Heart right ventricle (tissue), 16 donors: ENCODE measurements around the gene OPN4. TPM values are rescaled to one million over a fixed set of nuclear protein-coding genes. Genes with fewer than 3 reads are reported as not detected.

ENCODE experiments used
- ATAC-seq, 8 donors: fragments of 200-7000 bp; cut with Tn5 transposase; one replicate each; pipeline ENCODE4 v1.9.1; 2020; ENCODE audit warnings: mild to moderate bottlenecking in 8 of 8, moderate library complexity in 8 of 8, moderate number of reproducible peaks in 1 of 8
- DNase-seq, 2 donors: peaks; one replicate each; pipeline ENCODE4 v3.0.0-alpha.2; 2020
- H3K27ac ChIP-seq, 10 donors: fragments of 200-600 bp; sonication (generic) in 2 of 10; one replicate each; pipeline versions ENCODE4 v1.5.0 to v1.8.0; 2020 to 2022; ENCODE audit warnings: mild to moderate bottlenecking in 3 of 10
- H3K27me3 ChIP-seq, 7 donors: fragments of 200-600 bp; one replicate each; pipeline ENCODE4 v1.8.0; 2021 to 2022; ENCODE audit warnings: mild to moderate bottlenecking in 2 of 7
- H3K36me3 ChIP-seq, 9 donors: fragments of 200-600 bp; sonication (generic) in 1 of 9; one replicate each; pipeline versions ENCODE4 v1.5.0 to v1.8.0; 2020 to 2022; ENCODE audit warnings: mild to moderate bottlenecking in 2 of 9
- H3K4me1 ChIP-seq, 9 donors: fragments of 200-600 bp; sonication (generic) in 1 of 9; one replicate each; pipeline versions ENCODE4 v1.5.0 to v1.8.0; 2020 to 2022; ENCODE audit warnings: mild to moderate bottlenecking in 4 of 9
- H3K4me3 ChIP-seq, 10 donors: fragments of 200-600 bp; sonication (generic) in 2 of 10; one replicate each; pipeline versions ENCODE4 v1.5.0 to v1.8.0; 2020 to 2022; ENCODE audit warnings: mild to moderate bottlenecking in 7 of 10, moderate library complexity in 2 of 10
- H3K9me3 ChIP-seq, 11 donors: fragments of 200-600 bp in 10 of 11; sonication (generic) in 2 of 11; one replicate each; pipeline versions ENCODE4 v1.5.0 to v1.8.0; 2013 to 2022; ENCODE audit warnings: mild to moderate bottlenecking in 2 of 11, control low read depth in 1 of 11, moderate library complexity in 1 of 11
- CTCF ChIP-seq, 9 donors: fragments of 200-600 bp; sonication (generic) in 2 of 9; IDR thresholded peaks; one replicate each; pipeline versions ENCODE4 v1.5.0 to v1.8.0; 2021 to 2022; ENCODE audit warnings: antibody characterized with exemption in 9 of 9, mild to moderate bottlenecking in 5 of 9, moderate library complexity in 1 of 9
- whole genome bisulfite sequencing, 2 donors: extraction: QIAGEN DNeasy Blood & Tissue Kit; methylation state at CpG; one replicate each; pipeline ENCODE4 v1.1.7; 2013; ENCODE audit warnings: inconsistent platforms in 1 of 2; 5-methylcytosine and 5-hydroxymethylcytosine counted together
- intact Hi-C, 10 donors: fragments of 100-400 bp; cut with DNase I; formaldehyde crosslinking; loops; one replicate each; pipeline versions ENCODE4 v1.11.1 to v1.14.2; 2022
- polyA plus RNA-seq, 2 donors: library from polyadenylated mRNA; stranded (reverse); fragments of 200-250 nt; gene quantifications; one replicate each; pipeline ENCODE4 v1.2.3, GENCODE V29; 2013
- total RNA-seq, 10 donors: library from RNA; stranded (reverse); fragmentation: NEBNext Ultra II Directional in 3 of 10; extraction: Animal tissue kit (Norgen Biotek cat#: 25700) in 3 of 10; gene quantifications; one replicate each; pipeline versions ENCODE4 v1.2.1 to v1.2.4, GENCODE V29; 2021 to 2023
- donor health status: Arrhythmogenic right ventricular cardiomyopathy.
- donor health status: ischemic (EF 13 %, LVEDD 7.1; RV severe dilation, severe dysfunction).
- donor health status: healthy with polysubstance abuse.
- donor health status: DM: no; HTN: yes; CAD: no.
- donor health status: DM: no; HTN: no; CAD: no.
- donor health status: ischemic (EF 25% LVEDD 6.9; RV normal size, moderate dysfunction).
- donor health status: ischemic (EF 25% LVEDD 5.7; RV mildly dilated, moderate dysfunction).
- donor health status: healthy.
- donor health status: DM: yes; HTN: yes; CAD: no.
- donor health status: Ischemic cardiomyopathy.
- donor health status: ischemic (EF 35%, LVEDD 5.7; RV mildly dilated, moderate dysfunction).
- donor health status: nonischemic (EF 11% LVEDD 7.7; RV severe dilation, severe dysfunction).
- donor health status: DM: yes; HTN: yes; CAD: no.
- donor health status: PGD.
- donor health status: ischemic (EF 29% LVEDD 5.4; RV normal size, mild dysfunction).
- donor health status: nonischemic (EF 23%, LVEDD 6.1; RV moderate dilation, normal function).

Gene OPN4
- total and polyA plus RNA-seq, 12 donors, result 0.10 to 0.29 (median 0.26) TPM; not detected in 5

- 31 to 43% methylated on average over 10 of the region's 10 CpGs for WGBS, 2 donors
- peak overlapping the region in 9 of 10 donors; percentile 19 to 72 (median 54) for H3K4me3 ChIP-seq
- TF ChIP-seq CTCF (IDR thresholded peaks at IDR 0.05), result no peak
- ATAC-seq, result peak; percentile 10 to 34 (median 22)
- intact Hi-C loops, result no loop called here
- H3K36me3 ChIP-seq, result peaks cover 0 to 15% (median 0%) of the 10 kb centered on the region in 9 donors
- no peaks in the 10 kb centered on the region for H3K27me3 ChIP-seq
- peak; percentile 73 to 76 for DNase-seq
- peak overlapping the region; percentile 83 to 100 (median 96) for H3K27ac ChIP-seq
- H3K4me1 ChIP-seq, result peaks cover 3 to 66% (median 31%) of the 10 kb centered on the region in 9 donors
- no peaks in the 10 kb centered on the region for H3K9me3 ChIP-seq
Measured at GRCh38 chr10:86667421-86668181, 13.3 kb downstream of the OPN4 start.

GRCh38 chr10:86668297-86669165, 14.2 kb downstream of the OPN4 start, which contains the start of gene LDB3:
Gene LDB3 (plus strand): TSS chr10:86668511. CDS start chr10:86668692, 181 bp downstream.
- 39 to 43% methylated on average over 23 of the region's 23 CpGs for WGBS, 2 donors
- no peak for TF ChIP-seq CTCF (IDR thresholded peaks at IDR 0.05)
- H3K4me1 ChIP-seq, result peaks cover 3 to 66% (median 31%) of the 10 kb centered on the region in 9 donors

GRCh38 chr10:86670290-86670811, 16.0 kb downstream of the OPN4 start:
- Histone ChIP-seq H3K27ac (peak overlapping the region; percentile 83 to 100 (median 96)), H3K27me3 (no peaks in the 10 kb centered on the region), H3K36me3 (peaks cover 0 to 15% (median 0%) of the 10 kb centered on the region in 9 donors), H3K4me3 (peak overlapping the region; percentile 36 to 72 (median 64)), H3K9me3 (no peaks in the 10 kb centered on the region), H3K4me1 (peaks cover 0 to 66% (median 37%) of the 10 kb centered on the region in 9 donors)
- intact Hi-C loops, result no loop called here
- 37 to 54% methylated on average over 8 of the region's 8 CpGs for WGBS, 2 donors
- TF ChIP-seq CTCF (IDR thresholded peaks at IDR 0.05), result no peak
- no peak for DNase-seq
- peak in 6 of 8 donors; percentile 2 to 23 (median 4) for ATAC-seq

More at GRCh38 chr10:86668297-86669165, 14.2 kb downstream of the OPN4 start, which contains the start of gene LDB3:
- Histone ChIP-seq H3K27ac (peak within 1 kb of the TSS; percentile 83 to 100 (median 96)), H3K4me3 (peak within 1 kb of the TSS; percentile 36 to 72 (median 64)), H3K9me3 (no peaks in the 10 kb centered on the region), H3K36me3 (peaks cover 0 to 15% (median 0%) of the 10 kb centered on the region in 9 donors), H3K27me3 (no peaks in the 10 kb centered on the region)
- ATAC-seq, result peak; percentile 22 to 54 (median 44)
- intact Hi-C loops, result no loop called here
- peak; percentile 76 to 84 for DNase-seq

- Histone ChIP-seq H3K4me1 (peaks cover 0 to 66% (median 37%) of the 10 kb centered on the region in 9 donors), H3K9me3 (no peaks in the 10 kb centered on the region), H3K4me3 (peak overlapping the region; percentile 36 to 72 (median 64)), H3K36me3 (peaks cover 0 to 15% (median 0%) of the 10 kb centered on the region in 9 donors), H3K27ac (peak overlapping the region; percentile 83 to 100 (median 96)), H3K27me3 (no peaks in the 10 kb centered on the region)
- intact Hi-C loops, result no loop called here
- 59 to 68% methylated on average over 8 of the region's 8 CpGs for WGBS, 2 donors
- DNase-seq (no peak), ATAC-seq (no peak)
- TF ChIP-seq CTCF (IDR thresholded peaks at IDR 0.05), result no peak
Measured at GRCh38 chr10:86670876-86671275, 16.5 kb downstream of the OPN4 start.
